Thymus (tissue), 11 donors: ENCODE results near the gene CSF1R. TPM values are rescaled to one million over a fixed set of nuclear protein-coding genes. Genes with fewer than 3 reads are reported as not detected.

Experiments used
- DNase-seq, 9 donors: peaks; one replicate each; pipeline ENCODE4 v3.0.0-alpha.2; 2013; ENCODE audit warnings: low spot score in 9 of 9, low read depth in 6 of 9, missing footprints in 1 of 9
- H3K27ac ChIP-seq, 2 donors: one replicate each; pipeline ENCODE4 v1.5.1; 2013; ENCODE audit warnings: control low read depth in 1 of 2, low read depth in 1 of 2, low read length in 1 of 2, mild to moderate bottlenecking in 1 of 2, moderate library complexity in 1 of 2
- H3K27me3 ChIP-seq, 2 donors: one replicate each; pipeline ENCODE4 v1.5.1; 2013; ENCODE audit warnings: low read length in 1 of 2; ENCODE audit not compliant: control insufficient read depth in 2 of 2, insufficient read depth in 1 of 2
- H3K36me3 ChIP-seq, 2 donors: one replicate each; pipeline ENCODE4 v1.5.1; 2013; ENCODE audit warnings: low read length in 1 of 2, mild to moderate bottlenecking in 1 of 2, moderate library complexity in 1 of 2; ENCODE audit not compliant: control insufficient read depth in 2 of 2, insufficient read depth in 2 of 2
- H3K4me1 ChIP-seq, 2 donors: one replicate each; pipeline ENCODE4 v1.5.1; 2013; ENCODE audit warnings: low read length in 2 of 2; ENCODE audit not compliant: control insufficient read depth in 2 of 2, insufficient read depth in 2 of 2
- H3K4me3 ChIP-seq, 2 donors: one replicate each; pipeline ENCODE4 v1.5.1; 2013; ENCODE audit warnings: low read length in 2 of 2, control low read depth in 1 of 2, mild to moderate bottlenecking in 1 of 2
- H3K9me3 ChIP-seq, 2 donors: one replicate each; pipeline ENCODE4 v1.5.1; 2013; ENCODE audit warnings: low read length in 1 of 2, mild to moderate bottlenecking in 1 of 2; ENCODE audit not compliant: control insufficient read depth in 2 of 2, insufficient read depth in 1 of 2
- WGBS: extraction: QIAGEN DNeasy Blood & Tissue Kit; methylation state at CpG from one replicate; pipeline ENCODE4 v1.1.7; 2013; 5-methylcytosine and 5-hydroxymethylcytosine counted together
- polyA plus RNA-seq: library from polyadenylated mRNA; stranded (reverse); fragments of 200-250 nt; gene quantifications from one replicate; pipeline ENCODE4 v1.2.3, GENCODE V29; 2013
- total RNA-seq: library from RNA; stranded (reverse); fragments of 120-200 nt; gene quantifications from one replicate; pipeline ENCODE4 v1.2.4, GENCODE V29; 2013
- donor health status: healthy.

CSF1R gene
- total and polyA plus RNA-seq, 2 donors = 7.3 to 7.6 TPM

DNA sequence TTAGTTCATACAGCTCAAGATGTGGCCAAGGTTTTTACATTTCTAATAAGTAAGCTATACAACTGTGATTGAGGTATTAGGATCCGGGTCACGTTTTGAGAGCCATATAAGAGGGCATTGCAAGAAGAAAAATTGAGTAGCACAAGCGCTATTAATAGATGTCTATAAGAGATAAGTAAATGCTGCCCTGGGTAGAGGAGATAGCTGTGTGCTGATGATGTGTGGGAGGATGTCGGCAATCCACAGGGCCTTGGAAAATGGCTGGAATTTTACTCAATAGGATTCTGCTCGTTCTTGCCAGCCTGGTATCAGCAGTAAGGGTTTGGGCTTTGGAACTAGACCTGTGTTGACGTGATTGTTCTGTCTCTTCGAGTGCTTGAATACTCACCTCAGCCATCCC is 41.6 kb downstream of the CSF1R start:
- H3K4me1 ChIP-seq = peaks cover 0 to 8% of the 10 kb centered on the region in 2 donors
- H3K9me3 ChIP-seq = peaks cover 0 to 4% of the 10 kb centered on the region in 2 donors
- peaks cover 72 to 89% of the 10 kb centered on the region in 2 donors for H3K36me3 ChIP-seq
- H3K27ac ChIP-seq = no peak overlapping the region
- H3K27me3 ChIP-seq = no peaks in the 10 kb centered on the region
- no peak for DNase-seq
- no peak overlapping the region for H3K4me3 ChIP-seq
- 97% methylated on average over 7 of the region's 7 CpGs for WGBS

DNA sequence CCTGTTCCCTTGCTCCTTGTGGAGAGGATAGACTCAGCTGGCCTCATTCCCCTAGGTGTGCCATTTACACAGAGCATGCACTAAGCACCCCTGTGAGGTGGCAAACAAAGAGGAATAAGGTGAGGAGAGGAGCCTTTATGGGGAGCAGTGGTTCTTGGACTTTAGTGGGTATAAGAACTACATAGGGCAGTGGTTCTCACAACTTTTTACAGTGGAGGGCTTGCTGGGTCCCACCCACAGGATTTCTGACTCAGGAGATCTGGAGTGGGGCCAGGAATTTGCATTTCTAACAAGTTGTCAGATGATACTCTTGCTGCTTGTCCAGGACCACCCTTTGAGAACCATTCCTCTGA is 42.0 kb downstream of the CSF1R start:
- Histone ChIP-seq H3K4me1 (peaks cover 0 to 8% of the 10 kb centered on the region in 2 donors), H3K27me3 (no peaks in the 10 kb centered on the region), H3K9me3 (peaks cover 0 to 4% of the 10 kb centered on the region in 2 donors), H3K27ac (no peak overlapping the region), H3K4me3 (no peak overlapping the region), H3K36me3 (peaks cover 68 to 88% of the 10 kb centered on the region in 2 donors)
- DNase-seq = no peak

DNA sequence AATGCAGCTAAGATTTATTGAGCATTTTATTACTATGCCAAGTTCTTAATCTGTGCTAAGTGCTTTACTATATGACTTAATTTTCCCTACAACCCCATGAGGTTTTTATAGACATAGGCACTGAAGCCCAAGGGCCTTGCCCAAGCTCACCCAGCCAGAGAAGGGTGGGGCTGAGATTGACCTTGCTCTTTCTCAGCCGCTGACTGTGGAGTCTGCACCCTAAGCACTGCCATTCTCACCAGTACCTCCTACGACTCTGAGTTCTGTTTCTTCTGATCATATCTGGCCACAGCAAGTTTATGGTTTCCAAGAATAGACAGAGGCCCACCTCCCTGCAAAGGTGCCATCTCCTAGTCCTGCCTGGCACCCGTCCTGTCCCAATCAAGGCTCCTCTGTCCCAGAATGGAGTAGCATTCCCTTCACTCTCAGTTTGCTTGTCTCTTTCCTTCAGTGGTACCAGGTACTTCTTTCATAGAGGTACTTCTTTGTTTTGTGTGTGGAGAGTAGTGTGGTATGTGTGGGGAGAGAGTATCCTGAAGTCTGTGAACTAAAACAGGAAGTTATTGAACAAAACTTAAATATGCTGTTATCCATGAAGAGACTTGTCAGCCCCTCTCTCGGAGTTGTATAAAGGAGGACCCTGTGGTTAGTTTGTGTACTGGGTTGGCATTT is 42.6 kb downstream of the CSF1R start:
- Histone ChIP-seq H3K36me3 (peaks cover 63 to 86% of the 10 kb centered on the region in 2 donors), H3K9me3 (peaks cover 0 to 4% of the 10 kb centered on the region in 2 donors), H3K27me3 (no peaks in the 10 kb centered on the region), H3K27ac (no peak overlapping the region), H3K4me3 (no peak overlapping the region), H3K4me1 (peaks cover 0 to 8% of the 10 kb centered on the region in 2 donors)
- WGBS = 44% methylated on average over 4 of the region's 4 CpGs
- no peak for DNase-seq

DNA sequence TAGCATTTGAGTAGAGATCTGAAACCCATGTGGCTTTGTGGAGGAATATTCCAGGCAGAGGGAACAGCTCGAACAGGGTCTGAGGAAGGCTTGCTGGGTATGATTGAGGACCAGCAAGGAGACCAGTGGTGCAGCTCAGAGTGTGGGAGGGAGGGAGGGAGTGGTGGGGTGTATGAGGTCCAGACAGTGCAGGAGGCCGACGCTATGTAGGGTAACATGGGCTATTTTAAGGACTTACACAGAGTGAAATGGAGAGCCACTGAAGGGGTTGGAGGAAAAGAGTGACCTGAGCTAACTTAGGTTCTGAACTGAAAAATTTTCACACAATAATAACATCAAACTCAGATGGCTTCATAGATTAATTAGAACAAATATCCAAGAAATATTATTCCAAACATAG is 43.9 kb downstream of the CSF1R start:
- peaks cover 0 to 4% of the 10 kb centered on the region in 2 donors for H3K9me3 ChIP-seq
- no peak overlapping the region for H3K27ac ChIP-seq
- no peaks in the 10 kb centered on the region for H3K27me3 ChIP-seq
- H3K4me1 ChIP-seq = peaks cover 0 to 6% of the 10 kb centered on the region in 2 donors
- peaks cover 52 to 86% of the 10 kb centered on the region in 2 donors for H3K36me3 ChIP-seq
- WGBS = 98% methylated on average over 3 of the region's 3 CpGs
- no peak overlapping the region for H3K4me3 ChIP-seq
- no peak for DNase-seq

DNA sequence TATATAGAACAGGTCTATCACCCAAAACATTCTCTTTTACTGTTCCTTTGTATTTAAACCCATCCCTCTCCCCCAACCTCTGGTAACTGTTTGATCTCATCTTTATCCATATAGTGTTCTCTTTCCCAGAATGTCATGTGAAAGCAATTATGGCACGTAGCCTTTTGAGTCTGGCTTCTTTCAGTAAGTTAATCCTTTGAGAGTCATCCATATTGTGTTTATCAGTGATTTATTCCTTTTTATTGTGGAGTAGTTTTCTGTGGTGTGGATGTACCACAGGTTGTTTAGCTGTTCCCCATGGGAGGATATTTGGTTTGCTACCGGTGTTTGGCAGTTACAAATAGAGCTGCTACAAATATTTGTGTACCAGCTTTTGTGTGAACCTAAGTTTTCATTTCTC is 47.8 kb downstream of the CSF1R start:
- peaks cover 47 to 91% of the 10 kb centered on the region in 2 donors for H3K36me3 ChIP-seq
- H3K27ac ChIP-seq = no peak overlapping the region
- no peaks in the 10 kb centered on the region for H3K27me3 ChIP-seq
- H3K9me3 ChIP-seq = peaks cover 0 to 4% of the 10 kb centered on the region in 2 donors
- no peaks in the 10 kb centered on the region for H3K4me1 ChIP-seq
- no peak overlapping the region for H3K4me3 ChIP-seq
- no peak for DNase-seq
- 95% methylated on average over 2 of the region's 2 CpGs for WGBS

DNA sequence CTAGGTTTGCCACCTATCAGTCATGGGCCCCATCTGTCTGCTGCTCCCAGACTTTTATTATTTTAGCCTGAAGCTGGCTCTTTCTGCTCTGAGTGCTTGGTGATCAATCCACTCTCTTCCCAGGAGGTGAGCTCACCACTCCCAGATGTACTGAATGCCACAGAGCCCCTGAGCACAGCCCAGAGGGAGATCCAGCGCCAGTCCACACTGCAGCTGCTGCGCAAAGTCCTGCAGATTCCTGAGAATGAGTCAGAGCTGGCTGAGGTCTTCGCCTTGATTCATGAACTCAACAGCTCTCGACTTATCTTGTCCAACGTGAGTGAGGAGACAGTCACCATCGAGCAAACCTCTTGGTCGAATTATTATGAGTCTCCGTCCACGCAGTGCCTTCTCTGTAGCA is 49.8 kb downstream of the CSF1R start:
- H3K27ac ChIP-seq = no peak overlapping the region
- 97% methylated on average over 9 of the region's 9 CpGs for WGBS
- H3K9me3 ChIP-seq = no peaks in the 10 kb centered on the region
- peaks cover 48 to 93% of the 10 kb centered on the region in 2 donors for H3K36me3 ChIP-seq
- no peak for DNase-seq
- no peak overlapping the region for H3K4me3 ChIP-seq
- H3K27me3 ChIP-seq = no peaks in the 10 kb centered on the region
- no peaks in the 10 kb centered on the region for H3K4me1 ChIP-seq

DNA sequence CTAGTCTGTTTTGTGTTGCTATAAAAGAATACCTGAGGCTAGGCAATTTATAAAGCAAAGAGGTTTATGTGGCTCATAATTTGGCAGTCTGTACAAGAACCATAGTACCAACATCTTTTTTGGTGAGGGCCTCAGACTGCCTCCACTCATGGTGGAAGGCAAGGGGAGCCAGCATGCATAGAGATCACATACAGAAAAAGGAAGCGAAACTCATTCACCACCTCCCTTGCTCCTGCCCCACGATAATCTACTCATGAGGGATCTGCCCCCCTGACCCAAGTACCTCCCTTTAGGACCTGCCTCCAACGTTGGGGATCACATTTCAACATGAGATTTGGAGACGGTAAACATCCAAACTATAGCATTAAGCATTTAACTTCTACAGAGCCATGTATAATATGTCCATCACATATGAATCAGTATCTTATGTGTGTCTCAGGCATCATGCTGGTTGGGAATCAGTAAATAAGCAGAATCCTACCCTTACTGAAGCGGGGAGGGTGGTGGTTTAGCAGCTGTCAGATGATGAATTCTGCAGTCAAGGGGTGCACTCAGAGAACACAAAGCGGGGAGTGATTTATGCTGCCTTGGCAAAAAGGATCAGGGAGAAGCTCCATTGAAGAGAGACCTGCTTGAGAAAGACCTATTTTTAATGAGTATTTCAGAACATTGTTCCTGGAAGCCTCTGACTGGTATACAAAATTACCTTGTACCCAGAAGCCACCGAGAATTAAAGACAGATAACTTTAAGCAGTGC is 51.0 kb downstream of the CSF1R start:
- H3K27me3 ChIP-seq = no peaks in the 10 kb centered on the region
- 80% methylated on average over 7 of the region's 7 CpGs for WGBS
- no peak for DNase-seq
- no peaks in the 10 kb centered on the region for H3K9me3 ChIP-seq
- no peak overlapping the region for H3K4me3 ChIP-seq
- H3K4me1 ChIP-seq = no peaks in the 10 kb centered on the region
- H3K36me3 ChIP-seq = peaks cover 41 to 93% of the 10 kb centered on the region in 2 donors
- no peak overlapping the region for H3K27ac ChIP-seq

DNA sequence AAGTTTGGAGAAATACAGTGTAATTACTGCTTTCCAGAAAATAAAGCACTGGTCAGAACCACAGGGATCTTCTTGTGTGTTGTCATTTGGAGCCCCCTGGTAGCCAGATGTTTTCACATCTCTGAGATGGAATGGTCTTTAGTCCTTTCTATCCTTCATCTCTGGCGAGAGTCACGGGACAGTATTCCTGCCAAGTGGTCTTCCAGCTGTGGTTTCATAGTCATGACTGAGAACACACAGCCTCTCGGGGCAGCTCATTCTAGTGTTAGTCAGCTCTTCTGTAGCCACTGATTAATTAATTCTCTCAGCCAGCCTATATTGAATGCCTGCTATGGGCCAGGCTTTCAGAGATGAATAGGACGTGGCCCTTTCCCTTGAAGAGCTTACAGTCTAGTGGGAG is 51.7 kb downstream of the CSF1R start:
- H3K36me3 ChIP-seq = peaks cover 42 to 93% of the 10 kb centered on the region in 2 donors
- no peaks in the 10 kb centered on the region for H3K9me3 ChIP-seq
- no peaks in the 10 kb centered on the region for H3K27me3 ChIP-seq
- no peak overlapping the region for H3K4me3 ChIP-seq
- 97% methylated on average over 4 of the region's 4 CpGs for WGBS
- no peaks in the 10 kb centered on the region for H3K4me1 ChIP-seq
- H3K27ac ChIP-seq = no peak overlapping the region
- no peak for DNase-seq

DNA sequence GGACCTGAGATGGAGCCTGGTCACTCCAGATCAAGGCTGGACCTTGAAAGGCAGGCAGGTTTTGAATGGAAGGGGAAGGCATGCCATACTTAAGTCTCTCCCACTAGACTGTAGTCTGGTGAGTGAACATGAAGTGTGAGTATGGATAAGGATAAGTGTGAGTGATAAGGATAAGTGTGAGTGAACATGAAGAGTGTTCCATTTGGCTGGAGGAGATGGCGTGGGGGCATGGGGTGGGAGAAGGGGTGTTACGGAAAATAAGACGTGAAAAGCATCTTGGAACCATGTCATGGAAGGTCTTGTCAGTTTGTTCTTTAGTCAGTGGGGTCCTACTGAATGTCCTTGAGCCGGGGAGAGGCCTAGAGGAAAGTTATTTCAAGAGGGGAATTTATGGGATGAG is 53.0 kb downstream of the CSF1R start:
- H3K27me3 ChIP-seq = no peaks in the 10 kb centered on the region
- peaks cover 42 to 89% of the 10 kb centered on the region in 2 donors for H3K36me3 ChIP-seq
- no peaks in the 10 kb centered on the region for H3K9me3 ChIP-seq
- no peak overlapping the region for H3K4me3 ChIP-seq
- over 99% methylated on average over 4 of the region's 4 CpGs for WGBS
- DNase-seq = no peak
- no peak overlapping the region for H3K27ac ChIP-seq
- H3K4me1 ChIP-seq = no peaks in the 10 kb centered on the region
